ENCODE measurements around the gene MALRD1.

MALRD1 gene

GRCh38 chr10:19231034-19231433 is 182.4 kb downstream of the MALRD1 start:
- no peak for DNase-seq

GRCh38 chr10:19245889-19246752 is 197.5 kb downstream of the MALRD1 start:
- DNase-seq, result no peak

DNA sequence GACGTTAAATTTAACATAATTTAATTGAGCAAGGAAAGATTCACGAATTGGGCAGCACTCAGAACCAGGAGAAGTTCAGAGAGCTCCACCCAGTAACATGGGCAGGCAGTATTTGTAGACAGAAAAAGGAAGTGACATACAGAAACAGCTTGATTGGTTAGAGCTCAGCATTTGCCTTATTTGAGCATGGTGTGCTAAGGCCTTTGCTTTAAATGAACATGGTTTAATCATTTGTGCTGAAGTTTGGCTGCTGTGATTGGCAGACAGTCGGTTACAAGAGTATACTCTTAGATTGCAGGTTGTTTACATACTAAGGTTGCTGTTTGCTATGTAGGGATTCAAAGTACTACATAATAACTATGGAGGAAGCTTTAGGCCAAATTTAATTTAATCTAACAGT is 199.2 kb downstream of the MALRD1 start:
- no peak for DNase-seq

- DNase-seq, result no peak
These were observed 201.9 kb downstream of the MALRD1 start for GRCh38 chr10:19250546-19250945.

DNA sequence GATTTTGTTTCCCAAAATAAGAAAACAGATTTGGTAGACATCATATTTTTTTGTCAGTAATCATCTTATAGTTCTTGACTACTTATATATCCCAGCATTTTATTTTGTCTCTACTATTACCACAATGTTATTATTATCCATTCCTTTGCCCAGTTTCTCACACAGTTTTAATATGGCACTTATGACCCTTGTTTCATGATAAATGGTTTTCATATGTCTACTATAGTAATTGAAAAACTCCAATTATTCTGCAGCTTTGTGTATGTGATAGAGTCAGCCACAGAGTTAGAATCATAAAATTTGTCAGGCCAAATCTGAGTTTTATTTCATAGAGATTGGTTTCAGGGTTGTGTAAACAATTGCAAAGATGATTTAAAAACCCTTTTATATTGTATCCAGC is 203.9 kb downstream of the MALRD1 start:
- no peak for DNase-seq

DNA sequence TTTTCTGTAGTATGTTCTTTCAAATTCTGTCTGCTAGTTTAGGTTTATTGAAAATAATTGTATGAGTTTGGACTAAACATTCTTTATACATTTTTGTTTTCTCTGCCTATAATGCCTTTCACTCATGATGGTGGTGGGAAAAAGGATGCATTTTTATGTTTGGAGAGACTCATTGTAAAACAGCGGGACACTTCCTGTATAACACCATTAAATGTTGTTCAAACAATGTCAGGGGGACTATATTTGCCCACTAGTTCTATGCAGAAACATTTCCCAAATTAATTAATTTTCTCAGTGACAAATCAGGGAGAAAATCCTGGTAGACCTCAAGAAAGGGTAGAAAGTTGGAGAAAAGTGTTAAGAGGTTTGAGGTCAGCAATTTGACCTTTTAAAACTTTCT is 207.7 kb downstream of the MALRD1 start:
- DNase-seq, result no peak

- DNase-seq, result no peak
These were observed 214.7 kb downstream of the MALRD1 start for GRCh38 chr10:19263262-19263661.

DNA sequence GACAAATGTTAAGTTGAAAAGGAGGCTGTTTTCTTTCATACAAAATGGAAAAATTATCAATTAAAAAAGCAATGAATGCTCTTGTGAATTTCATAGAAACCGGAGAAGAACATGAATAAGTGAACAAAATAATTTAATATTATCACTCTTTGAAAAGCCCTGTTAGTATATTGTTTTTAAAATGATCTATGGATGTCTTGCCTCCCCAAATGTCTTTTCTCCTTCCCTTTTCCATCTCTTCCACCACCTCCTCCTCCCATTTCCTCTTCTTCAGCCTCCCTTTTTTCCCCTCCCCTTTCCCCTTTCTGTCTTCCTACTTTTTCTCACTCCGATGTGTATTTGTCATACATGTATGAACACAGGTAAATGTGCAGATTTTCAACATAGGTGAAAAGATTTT is 234.7 kb downstream of the MALRD1 start:
- DNase-seq, result no peak

DNA sequence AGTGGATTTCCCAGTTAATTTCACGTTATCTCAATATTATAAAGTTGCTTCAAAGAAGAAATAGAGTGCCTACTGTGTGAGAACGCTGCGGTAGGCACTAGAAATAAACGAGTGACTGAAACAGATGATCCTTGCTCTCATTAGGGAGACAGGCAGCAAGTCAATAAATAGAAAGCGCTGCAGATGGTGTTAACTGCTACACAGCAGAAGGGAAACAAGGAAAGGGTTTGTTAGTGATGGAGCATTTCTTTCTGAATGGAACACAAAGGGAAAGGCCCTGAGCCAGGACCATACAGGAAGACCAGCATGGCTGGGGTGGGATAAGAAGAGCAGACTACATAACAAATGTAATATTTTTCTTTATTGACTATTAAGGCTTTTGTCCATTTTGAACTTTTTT is 235.2 kb downstream of the MALRD1 start:
- no peak for DNase-seq

DNA sequence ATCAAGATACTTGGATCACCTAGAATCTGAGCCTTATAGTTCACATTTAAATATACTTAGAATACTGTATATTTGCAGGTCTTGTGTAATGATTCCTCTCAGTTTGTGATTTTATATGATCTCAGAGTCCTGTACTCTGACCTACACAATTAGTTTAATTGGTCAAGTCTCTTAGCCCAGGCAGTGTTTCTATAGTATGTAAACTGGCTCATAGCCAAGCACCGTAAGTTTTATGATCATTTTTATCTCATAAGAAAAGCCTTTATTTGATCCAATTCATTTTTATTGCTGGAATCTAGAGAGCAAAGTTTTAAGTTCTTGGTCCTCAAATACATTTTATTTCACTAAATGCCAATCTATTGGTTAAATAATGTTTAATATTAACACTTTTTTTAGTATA is 242.2 kb downstream of the MALRD1 start:
- DNase-seq, result no peak

DNA sequence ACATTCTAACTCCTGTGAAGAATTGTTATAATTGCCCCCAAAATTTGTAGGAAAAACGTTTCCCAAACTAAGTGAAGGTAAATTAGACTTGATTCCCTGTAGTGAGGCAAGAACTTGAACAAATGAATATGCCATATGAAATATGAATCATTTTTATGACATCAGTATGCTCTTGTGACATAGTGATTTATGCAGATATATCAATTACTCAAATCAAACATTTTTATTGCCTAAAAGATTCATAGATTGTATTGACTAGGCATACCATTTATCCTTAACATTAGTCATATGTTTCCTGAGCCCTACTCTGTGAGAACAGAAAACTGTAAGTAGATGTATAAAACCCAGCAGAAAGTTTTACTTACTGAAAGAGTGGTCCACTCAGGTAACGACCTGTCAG is 245.6 kb downstream of the MALRD1 start:
- no peak for DNase-seq

- DNase-seq, result no peak
These were observed 251.0 kb downstream of the MALRD1 start for GRCh38 chr10:19299645-19300044.

DNA sequence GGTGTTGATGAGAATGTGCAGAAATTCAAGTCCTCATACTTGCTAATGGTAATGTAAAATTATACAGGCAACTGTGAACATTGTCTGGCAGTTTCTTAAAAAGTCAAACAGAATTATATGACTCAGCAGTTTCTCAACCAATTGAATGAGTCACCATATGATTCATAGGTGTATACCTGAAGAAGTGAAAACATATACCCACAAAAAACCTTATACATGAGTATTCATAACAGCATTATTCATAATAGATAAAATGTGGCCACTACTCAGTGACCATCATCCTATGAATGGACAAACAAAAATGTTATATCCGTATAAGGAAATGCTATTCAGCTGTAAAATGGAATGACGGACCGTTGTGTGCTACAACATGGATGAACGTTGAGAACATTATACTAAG is 253.5 kb downstream of the MALRD1 start:
- DNase-seq, result no peak

DNA sequence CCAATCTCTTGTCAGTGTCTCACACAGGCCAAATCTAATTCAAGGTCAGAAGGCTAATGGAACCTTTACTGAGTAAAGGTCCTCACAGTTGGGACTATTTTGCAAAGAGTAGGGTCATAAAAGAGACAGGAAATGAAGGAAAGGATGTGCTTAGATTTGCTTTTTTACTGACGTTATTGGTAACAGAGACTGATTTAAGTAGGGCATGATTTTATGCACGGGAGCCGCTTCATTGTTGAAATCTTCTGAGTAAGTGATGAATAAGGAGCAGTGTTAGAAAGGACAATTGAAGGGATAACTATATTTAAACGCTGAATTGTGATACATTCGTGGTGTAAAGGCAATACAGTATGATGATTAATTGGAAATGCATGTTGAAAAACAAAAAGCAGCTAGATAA is 261.5 kb downstream of the MALRD1 start:
- no peak for DNase-seq

DNA sequence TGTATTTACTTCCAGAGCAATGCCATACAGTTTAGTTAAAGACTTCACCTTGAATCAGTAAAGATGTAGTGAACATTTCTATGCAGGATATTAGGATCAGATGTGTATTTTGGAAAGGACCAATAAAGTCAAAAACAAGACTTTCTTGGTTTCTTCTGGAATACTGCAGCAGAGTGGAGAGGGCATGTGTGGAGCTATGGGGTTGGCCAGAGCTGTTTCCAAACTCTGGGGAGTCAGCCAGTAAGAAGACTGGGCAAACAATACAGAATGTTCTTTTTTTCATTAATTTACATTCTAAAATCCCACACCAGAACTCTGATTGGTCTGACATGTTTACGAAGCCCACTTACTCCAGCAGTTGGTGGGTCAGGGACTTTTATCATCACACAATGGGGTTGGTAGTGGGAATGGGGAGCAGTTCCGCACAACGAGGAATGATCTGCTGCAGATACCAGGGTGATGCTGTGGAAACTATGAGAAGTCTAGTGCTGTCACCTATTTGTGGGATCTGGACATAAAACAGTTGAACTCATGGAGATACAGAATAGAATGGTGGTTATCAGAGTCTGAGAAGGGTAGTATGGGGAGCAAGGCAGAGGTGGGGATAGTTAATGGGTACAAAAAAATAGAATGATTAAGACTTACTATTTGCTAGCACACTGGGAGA is 267.7 kb downstream of the MALRD1 start:
- no peak for DNase-seq

- no peak for DNase-seq
These were observed 269.4 kb downstream of the MALRD1 start for GRCh38 chr10:19317952-19318351.

- DNase-seq, result no peak
These were observed 277.0 kb downstream of the MALRD1 start for GRCh38 chr10:19325581-19325980.

GRCh38 chr10:19328582-19328981 is 280.0 kb downstream of the MALRD1 start:
- no peak for DNase-seq

DNA sequence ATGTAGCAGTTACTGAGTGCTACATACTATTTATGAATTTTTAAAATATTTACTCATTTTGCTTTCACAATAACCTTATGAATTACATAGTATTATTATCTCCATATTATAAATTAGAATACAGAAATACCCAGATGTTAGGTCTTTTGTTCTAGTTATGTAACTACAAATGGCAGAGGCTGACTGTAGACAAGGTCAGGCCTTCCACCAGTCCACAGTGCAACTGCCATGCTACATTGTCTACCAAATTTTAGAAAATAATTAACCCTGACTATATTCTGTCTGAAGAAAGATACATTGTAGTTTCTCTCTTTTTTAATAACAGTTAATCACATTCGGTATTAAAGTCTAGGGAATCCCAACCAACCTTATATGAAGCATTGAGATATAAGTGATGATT is 280.9 kb downstream of the MALRD1 start:
- DNase-seq, result no peak

DNA sequence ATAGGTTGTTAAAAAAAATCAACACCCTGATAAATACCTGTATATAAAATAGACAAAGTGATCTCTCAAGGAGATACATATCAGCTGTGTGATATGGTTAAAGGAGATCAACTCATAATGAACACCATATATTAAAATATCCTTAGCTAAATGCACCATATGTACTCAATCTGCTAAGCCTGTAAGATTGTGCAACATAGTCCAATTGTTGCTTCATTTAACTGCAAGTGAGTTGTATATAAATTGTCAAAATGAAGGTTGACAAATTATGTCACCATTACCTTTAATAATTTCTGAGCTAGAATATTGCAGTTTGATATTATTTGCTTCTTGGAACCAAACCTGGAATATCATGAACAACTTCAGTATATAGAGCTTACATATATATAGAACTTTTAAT is 283.7 kb downstream of the MALRD1 start:
- DNase-seq, result no peak

DNA sequence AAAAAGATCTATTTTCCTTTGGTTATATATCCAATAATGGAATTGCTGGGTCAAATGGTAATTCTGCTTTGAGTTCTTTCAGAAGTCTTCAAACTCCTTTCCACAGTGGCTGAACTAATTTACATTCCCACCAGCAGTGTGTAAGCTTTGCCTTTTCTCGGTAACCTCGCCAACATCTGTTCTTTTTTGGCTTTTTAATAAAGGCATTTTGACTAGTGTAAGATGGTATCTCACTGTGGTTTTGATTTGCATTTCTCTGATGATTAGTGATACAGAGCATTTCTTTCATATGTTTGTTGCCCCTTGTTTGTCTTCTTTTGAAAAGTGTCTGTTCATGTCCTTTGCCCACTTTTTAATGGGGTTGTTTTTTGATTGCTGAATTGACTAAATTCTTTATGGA is 285.0 kb downstream of the MALRD1 start:
- DNase-seq, result no peak

- DNase-seq, result no peak
These were observed 299.0 kb downstream of the MALRD1 start for GRCh38 chr10:19347621-19348020.

GRCh38 chr10:19367176-19367575 is 318.6 kb downstream of the MALRD1 start:
- DNase-seq, result no peak

DNA sequence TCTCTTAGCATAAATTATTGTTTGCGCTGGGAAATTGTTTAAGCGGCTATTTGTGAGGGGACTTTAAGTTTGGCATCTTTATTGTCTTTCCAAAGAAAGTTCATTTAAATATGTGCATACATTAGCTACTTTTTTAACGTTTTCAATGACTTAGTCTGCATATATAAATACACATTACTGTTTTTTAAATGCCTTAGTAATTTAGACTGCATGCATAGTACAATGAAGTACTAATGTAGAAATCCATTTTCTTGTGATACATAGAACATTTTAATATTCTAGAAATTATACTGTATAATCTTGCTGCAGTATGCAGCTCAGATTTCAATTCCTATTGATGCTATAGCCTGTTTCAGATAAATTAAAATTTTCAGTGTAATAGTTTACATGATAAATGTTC is 325.4 kb downstream of the MALRD1 start:
- no peak for DNase-seq
